GM19351 (cell line): ENCODE results near the gene RBM5.
A peak's percentile ranks its signal among the peaks of the same experiment; 100 is the strongest.
"Not testable (repeated sequence)": the region's sequence is repeated elsewhere in the genome, so short reads cannot be mapped to it uniquely, and the experiment has no call there.

Source experiments
- ATAC-seq: cut with Tn5 transposase; IDR thresholded peaks from one replicate; pipeline ENCODE4 v1.9.1; 2021; ENCODE audit warnings: mild to moderate bottlenecking, moderate library complexity; ENCODE audit not compliant: unreplicated experiment

Gene RBM5

GRCh38 chr3:50088725-50089608, at the start of gene RBM5:
Gene RBM5 (plus strand): TSS chr3:50088919. CDS start chr3:50090435, 1,516 bp downstream.
- ATAC-seq, result peak; percentile 99

GRCh38 chr3:50044976-50045375, 43.7 kb upstream of the RBM5 start:
- no peak for ATAC-seq

GRCh38 chr3:50047426-50047825, 41.3 kb upstream of the RBM5 start:
- no peak for ATAC-seq

GRCh38 chr3:50050361-50050760, 38.4 kb upstream of the RBM5 start:
- ATAC-seq, result no peak

- no peak for ATAC-seq
Measured at GRCh38 chr3:50057756-50058155, 31.0 kb upstream of the RBM5 start.

- no peak for ATAC-seq
Measured at GRCh38 chr3:50068134-50068533, 20.6 kb upstream of the RBM5 start.

- no peak for ATAC-seq
Measured at GRCh38 chr3:50078091-50078490, 10.6 kb upstream of the RBM5 start.

GRCh38 chr3:50078622-50079021, 10.1 kb upstream of the RBM5 start:
- ATAC-seq, result no peak

GRCh38 chr3:50084951-50085350, 3.8 kb upstream of the RBM5 start:
- ATAC-seq, result not testable (repeated sequence)

- ATAC-seq, result no peak
Measured at GRCh38 chr3:50089609-50089945, 858 bp downstream of the RBM5 start.

GRCh38 chr3:50090984-50091383, 2.3 kb downstream of the RBM5 start:
- no peak for ATAC-seq

- no peak for ATAC-seq
Measured at GRCh38 chr3:50095352-50095998, 6.8 kb downstream of the RBM5 start.

GRCh38 chr3:50100386-50100785, 11.7 kb downstream of the RBM5 start:
- no peak for ATAC-seq

- no peak for ATAC-seq
Measured at GRCh38 chr3:50100956-50101845, 12.5 kb downstream of the RBM5 start.

GRCh38 chr3:50102558-50102957, 13.8 kb downstream of the RBM5 start:
- ATAC-seq, result no peak

GRCh38 chr3:50111757-50112156, 23.0 kb downstream of the RBM5 start:
- no peak for ATAC-seq

GRCh38 chr3:50112462-50112861, 23.7 kb downstream of the RBM5 start:
- no peak for ATAC-seq

- no peak for ATAC-seq
Measured at GRCh38 chr3:50117120-50117519, 28.4 kb downstream of the RBM5 start.

- ATAC-seq, result no peak
Measured at GRCh38 chr3:50118237-50118636, 29.5 kb downstream of the RBM5 start.

GRCh38 chr3:50119786-50120185, 31.1 kb downstream of the RBM5 start:
- no peak for ATAC-seq

GRCh38 chr3:50120364-50121071, 31.8 kb downstream of the RBM5 start:
- ATAC-seq, result no peak
